Measurements from ENCODE around the gene KCNH2. TPM values are rescaled to one million over a fixed set of nuclear protein-coding genes. Genes with fewer than 3 reads are reported as not detected.

Gene KCNH2
- total and polyA plus RNA-seq, 8 donors: 1.4 to 27.9 (median 3.9) TPM

- no peak for TF ChIP-seq CTCF (IDR thresholded peaks at IDR 0.05)
- Histone ChIP-seq H3K36me3 (no peaks in the 10 kb centered on the region), H3K27ac (no peak overlapping the region), H3K4me3 (no peak overlapping the region), H3K4me1 (no peaks in the 10 kb centered on the region), H3K9me3 (no peaks in the 10 kb centered on the region), H3K27me3 (no peaks in the 10 kb centered on the region)
- DNase-seq (peak in 1 of 6 donors; percentile 60), ATAC-seq (no peak), FAIRE-seq (no peak)
- intact Hi-C loops (cut with DNase I): no loop called here
- WGBS, 2 donors: 80 to 81% methylated on average over 26 of the region's 26 CpGs
Measured at GRCh38 chr7:150957133-150958020, 20.7 kb downstream of the KCNH2 start.

- no peak overlapping the region for H3K4me3 ChIP-seq
- peak in 1 of 4 donors; percentile 19 for ATAC-seq
- no peaks in the 10 kb centered on the region for H3K4me1 ChIP-seq
- no peak for FAIRE-seq
- TF ChIP-seq CTCF (IDR thresholded peaks at IDR 0.05): no peak
- H3K9me3 ChIP-seq: no peaks in the 10 kb centered on the region
- H3K27me3 ChIP-seq: no peaks in the 10 kb centered on the region
- H3K36me3 ChIP-seq: no peaks in the 10 kb centered on the region
- DNase-seq: no peak
- no peak overlapping the region for H3K27ac ChIP-seq
- intact Hi-C loops (cut with DNase I): no loop called here
- 84 to 91% methylated on average over 9 of the region's 9 CpGs for WGBS, 2 donors
Measured at GRCh38 chr7:150956395-150957132, 21.6 kb downstream of the KCNH2 start.

- H3K27ac ChIP-seq: peak overlapping the region in 1 of 4 donors; percentile 5
- no peak for FAIRE-seq
- ATAC-seq: peak; percentile 67 to 83 (median 80)
- no peaks in the 10 kb centered on the region for H3K36me3 ChIP-seq
- peak in 5 of 6 donors; percentile 49 to 82 (median 64) for DNase-seq
- H3K4me3 ChIP-seq: peak overlapping the region in 2 of 4 donors; percentile 11 to 18
- H3K27me3 ChIP-seq: no peaks in the 10 kb centered on the region
- no peak for TF ChIP-seq CTCF (IDR thresholded peaks at IDR 0.05)
- 12 to 32% methylated on average over 29 to 38 of the region's 38 CpGs for WGBS, 2 donors
- intact Hi-C loops (cut with DNase I): no loop called here
- no peaks in the 10 kb centered on the region for H3K9me3 ChIP-seq
- H3K4me1 ChIP-seq: no peaks in the 10 kb centered on the region
Measured at GRCh38 chr7:150955519-150956394, 22.4 kb downstream of the KCNH2 start.

GRCh38 chr7:150954986-150955518, 23.1 kb downstream of the KCNH2 start:
- intact Hi-C loops (cut with DNase I): no loop called here
- no peaks in the 10 kb centered on the region for H3K27me3 ChIP-seq
- DNase-seq (no peak), FAIRE-seq (no peak), ATAC-seq (peak in 3 of 4 donors; percentile 15 to 23 (median 20))
- no peak for TF ChIP-seq CTCF (IDR thresholded peaks at IDR 0.05)
- peak overlapping the region in 1 of 4 donors; percentile 5 for H3K27ac ChIP-seq
- no peaks in the 10 kb centered on the region for H3K4me1 ChIP-seq
- no peaks in the 10 kb centered on the region for H3K36me3 ChIP-seq
- H3K9me3 ChIP-seq: no peaks in the 10 kb centered on the region
- peak overlapping the region in 2 of 4 donors; percentile 11 to 18 for H3K4me3 ChIP-seq
- WGBS, 2 donors: 69 to 72% methylated on average over 19 to 21 of the region's 21 CpGs

Data from pancreas (tissue), 10 donors.